ENCODE data around the gene SPTBN4.
"Not testable (repeated sequence)": the region's sequence is repeated elsewhere in the genome, so short reads cannot be mapped to it uniquely, and the experiment has no call there.

Gene SPTBN4

GRCh38 chr19:40466985-40467734, at the start of gene SPTBN4:
SPTBN4 (plus strand) TSS chr19:40467001; CDS start chr19:40472622, 5,621 bp downstream.
- DNase-seq (ENCODE audit: low read depth, low spot score): peak; percentile 28

GRCh38 chr19:40417643-40417981, 49.2 kb upstream of the SPTBN4 start:
- no peak for DNase-seq (ENCODE audit: low read depth, low spot score)

GRCh38 chr19:40418040-40418439, 48.8 kb upstream of the SPTBN4 start:
- no peak for DNase-seq (ENCODE audit: low read depth, low spot score)

GRCh38 chr19:40419066-40419612, 47.7 kb upstream of the SPTBN4 start:
- DNase-seq (ENCODE audit: low read depth, low spot score): no peak

GRCh38 chr19:40419780-40420179, 47.0 kb upstream of the SPTBN4 start:
- no peak for DNase-seq (ENCODE audit: low read depth, low spot score)

GRCh38 chr19:40420451-40420765, 46.4 kb upstream of the SPTBN4 start:
- DNase-seq (ENCODE audit: low read depth, low spot score): no peak

- DNase-seq (ENCODE audit: low read depth, low spot score): peak; percentile 98
Observed at GRCh38 chr19:40420766-40421765, 45.7 kb upstream of the SPTBN4 start.

GRCh38 chr19:40421993-40422747, 44.6 kb upstream of the SPTBN4 start:
- no peak for DNase-seq (ENCODE audit: low read depth, low spot score)

- DNase-seq (ENCODE audit: low read depth, low spot score): no peak
Observed at GRCh38 chr19:40422748-40423566, 43.8 kb upstream of the SPTBN4 start.

- DNase-seq (ENCODE audit: low read depth, low spot score): no peak
Observed at GRCh38 chr19:40423938-40424337, 42.9 kb upstream of the SPTBN4 start.

GRCh38 chr19:40424637-40425449, 42.0 kb upstream of the SPTBN4 start:
- peak; percentile 59 for DNase-seq (ENCODE audit: low read depth, low spot score)

GRCh38 chr19:40425450-40426287, 41.1 kb upstream of the SPTBN4 start, which contains the start of gene SERTAD1:
SERTAD1 (minus strand) TSS chr19:40425992; CDS start chr19:40423546, 2,446 bp downstream.
- peak; percentile 100 for DNase-seq (ENCODE audit: low read depth, low spot score)

GRCh38 chr19:40428197-40428596, 38.6 kb upstream of the SPTBN4 start:
- not testable (repeated sequence) for DNase-seq (ENCODE audit: low read depth, low spot score)

- DNase-seq (ENCODE audit: low read depth, low spot score): not testable (repeated sequence)
Observed at GRCh38 chr19:40430242-40430641, 36.6 kb upstream of the SPTBN4 start.

- DNase-seq (ENCODE audit: low read depth, low spot score): no peak
Observed at GRCh38 chr19:40431698-40432097, 35.1 kb upstream of the SPTBN4 start.

GRCh38 chr19:40432760-40433159, 34.0 kb upstream of the SPTBN4 start:
- not testable (repeated sequence) for DNase-seq (ENCODE audit: low read depth, low spot score)

GRCh38 chr19:40433391-40434216, 33.2 kb upstream of the SPTBN4 start:
- DNase-seq (ENCODE audit: low read depth, low spot score): peak; percentile 96

- DNase-seq (ENCODE audit: low read depth, low spot score): no peak
Observed at GRCh38 chr19:40438284-40438683, 28.5 kb upstream of the SPTBN4 start.
